Upper lobe of left lung (tissue), 6 donors: Measurements from ENCODE around the gene ZNF326. TPM values are rescaled to one million over a fixed set of nuclear protein-coding genes. Genes with fewer than 3 reads are reported as not detected.

ENCODE experiments used
- ATAC-seq, 2 donors: fragments of 200-7000 bp; cut with Tn5 transposase; one replicate each; pipeline ENCODE4 v1.9.1; 2022; ENCODE audit warnings: mild to moderate bottlenecking in 2 of 2, moderate library complexity in 2 of 2; ENCODE audit not compliant: low FRiP score in 2 of 2
- DNase-seq, 2 donors: peaks; one replicate each; pipeline ENCODE4 v3.0.0-alpha.2; 2019 to 2020
- H3K27ac ChIP-seq, 4 donors: fragments of 200-600 bp; sonication (generic); one replicate each; pipeline ENCODE4 v1.5.1; 2016 to 2019
- H3K27me3 ChIP-seq, 4 donors: fragments of 200-600 bp; sonication (generic); one replicate each; pipeline ENCODE4 v1.5.1; 2017 to 2019
- H3K36me3 ChIP-seq, 4 donors: fragments of 200-600 bp; sonication (generic); one replicate each; pipeline ENCODE4 v1.5.1; 2016 to 2019
- H3K4me1 ChIP-seq, 4 donors: fragments of 200-600 bp; sonication (generic); one replicate each; pipeline ENCODE4 v1.5.1; 2018 to 2019
- H3K4me3 ChIP-seq, 4 donors: fragments of 200-600 bp; sonication (generic); one replicate each; pipeline ENCODE4 v1.5.1; 2017 to 2019; ENCODE audit warnings: mild to moderate bottlenecking in 2 of 4, moderate library complexity in 1 of 4
- H3K9me3 ChIP-seq, 4 donors: fragments of 200-600 bp; sonication (generic); one replicate each; pipeline ENCODE4 v1.5.1; 2018 to 2019
- EP300 ChIP-seq, 4 donors: sonication (generic); formaldehyde crosslinking; IDR thresholded peaks; one replicate each; pipeline ENCODE4 v1.5.1; 2017; ENCODE audit warnings: antibody characterized with exemption in 4 of 4, control low read depth in 2 of 4
- POLR2A ChIP-seq, 4 donors: fragments of 450-650 bp; IDR thresholded peaks; one replicate each; pipeline ENCODE4 v1.5.1; 2016 to 2017; ENCODE audit warnings: antibody characterized with exemption in 4 of 4, mild to moderate bottlenecking in 2 of 4
- POLR2AphosphoS5 ChIP-seq, 2 donors: sonication (generic); formaldehyde crosslinking; IDR thresholded peaks; one replicate each; pipeline ENCODE4 v1.5.1; 2017; ENCODE audit warnings: antibody characterized with exemption in 2 of 2
- WGBS, 2 donors: methylation state at CpG; one replicate each; pipeline ENCODE4 v1.1.5; 2017 to 2018; 5-methylcytosine and 5-hydroxymethylcytosine counted together
- total RNA-seq, 6 donors: library from RNA; depleted of rRNA in 4 of 6; stranded (reverse); fragments of >200 nt in 4 of 6; gene quantifications; one replicate each; pipeline versions ENCODE4 v1.1.0 to v1.2.1, GENCODE V29; 2016 to 2021
- TF ChIP-seq, protein P1 (sequence below), 6 experiments: fragments of 450-650 bp in 4 of 6; fragments of 200-600 bp in 2 of 6; sonication (generic) in 2 of 6; IDR thresholded peaks; one replicate each; pipeline ENCODE4 v1.5.1; 2016 to 2019; ENCODE audit warnings: antibody characterized with exemption in 6 of 6
- donor health status: DM: no; HTN: no; CAD: no; lungs with moderate emphysema.
- donor health status: DM: no; HTN: yes; CAD: no; lungs with severe emphysema.

Gene ZNF326
- total RNA-seq, 6 donors from 2014 or later, result 9.2 to 32.5 (median 17.4) TPM

DNA sequence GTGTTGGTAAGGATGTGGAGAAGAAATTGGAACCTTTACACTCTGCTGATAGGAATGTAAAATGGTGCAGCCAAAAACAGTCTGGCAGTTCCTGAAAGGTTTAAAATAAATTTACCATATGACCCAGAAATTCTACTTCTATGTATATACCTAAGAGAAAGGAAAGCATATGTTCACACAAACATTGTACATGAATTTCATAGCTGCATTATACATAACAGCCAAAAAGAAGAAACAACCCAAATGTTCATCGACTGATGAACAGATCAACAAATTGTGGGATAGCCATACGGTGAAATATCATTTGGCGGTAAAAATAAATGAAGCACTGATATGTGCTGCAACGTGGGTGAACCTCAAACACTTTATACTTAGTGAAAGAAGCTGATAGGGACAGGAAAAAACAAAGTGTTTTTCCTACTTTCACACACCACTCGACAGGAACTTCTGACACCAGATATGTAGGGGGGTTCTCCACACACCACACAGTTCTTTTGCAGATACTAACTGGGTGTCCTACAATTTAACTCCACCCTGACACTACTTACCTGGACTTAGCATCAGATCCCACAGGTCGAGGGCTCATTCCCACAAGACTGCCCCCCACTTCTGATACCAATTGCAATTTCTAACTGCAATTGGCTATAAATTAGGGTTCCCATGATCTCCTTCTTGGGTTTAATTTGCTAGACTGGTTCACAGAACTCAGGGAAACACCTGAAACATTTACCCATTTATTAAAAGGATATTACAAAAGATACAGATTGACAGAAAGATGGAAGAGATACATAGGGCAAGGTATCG, 35.9 kb upstream of the ZNF326 start:
- Histone ChIP-seq H3K9me3 (no peaks in the 10 kb centered on the region), H3K4me3 (no peak overlapping the region), H3K27me3 (no peaks in the 10 kb centered on the region), H3K4me1 (no peaks in the 10 kb centered on the region), H3K27ac (no peak overlapping the region), H3K36me3 (no peaks in the 10 kb centered on the region)
- TF ChIP-seq, protein P1, sequence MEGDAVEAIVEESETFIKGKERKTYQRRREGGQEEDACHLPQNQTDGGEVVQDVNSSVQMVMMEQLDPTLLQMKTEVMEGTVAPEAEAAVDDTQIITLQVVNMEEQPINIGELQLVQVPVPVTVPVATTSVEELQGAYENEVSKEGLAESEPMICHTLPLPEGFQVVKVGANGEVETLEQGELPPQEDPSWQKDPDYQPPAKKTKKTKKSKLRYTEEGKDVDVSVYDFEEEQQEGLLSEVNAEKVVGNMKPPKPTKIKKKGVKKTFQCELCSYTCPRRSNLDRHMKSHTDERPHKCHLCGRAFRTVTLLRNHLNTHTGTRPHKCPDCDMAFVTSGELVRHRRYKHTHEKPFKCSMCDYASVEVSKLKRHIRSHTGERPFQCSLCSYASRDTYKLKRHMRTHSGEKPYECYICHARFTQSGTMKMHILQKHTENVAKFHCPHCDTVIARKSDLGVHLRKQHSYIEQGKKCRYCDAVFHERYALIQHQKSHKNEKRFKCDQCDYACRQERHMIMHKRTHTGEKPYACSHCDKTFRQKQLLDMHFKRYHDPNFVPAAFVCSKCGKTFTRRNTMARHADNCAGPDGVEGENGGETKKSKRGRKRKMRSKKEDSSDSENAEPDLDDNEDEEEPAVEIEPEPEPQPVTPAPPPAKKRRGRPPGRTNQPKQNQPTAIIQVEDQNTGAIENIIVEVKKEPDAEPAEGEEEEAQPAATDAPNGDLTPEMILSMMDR (IDR thresholded peaks at IDR 0.05), result no peak
- no peak for TF ChIP-seq POLR2AphosphoS5 (IDR thresholded peaks at IDR 0.05)
- DNase-seq, result no peak
- 81 to 86% methylated on average over 7 of the region's 7 CpGs for WGBS, 2 donors
- no peak for ATAC-seq

DNA sequence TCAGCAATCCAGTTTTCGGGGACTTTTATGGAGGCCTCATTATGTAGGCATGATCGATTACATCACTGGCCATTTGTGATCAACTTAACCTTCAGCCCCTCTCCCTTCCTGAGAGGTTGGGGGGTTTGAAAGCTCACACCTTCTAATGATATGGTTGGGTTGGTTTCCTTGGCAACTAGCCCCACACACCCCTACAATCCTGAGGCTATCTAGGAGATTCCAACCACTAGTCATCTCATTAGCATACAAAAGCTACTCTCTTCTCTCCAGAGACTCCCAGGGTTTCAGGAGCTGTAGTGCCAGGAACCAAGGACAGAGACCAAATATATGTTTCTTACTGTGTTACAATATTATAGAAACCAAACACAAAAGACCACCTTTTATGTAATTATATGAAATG, 35.2 kb upstream of the ZNF326 start:
- ATAC-seq (no peak), DNase-seq (no peak)
- H3K9me3 ChIP-seq, result no peaks in the 10 kb centered on the region
- no peaks in the 10 kb centered on the region for H3K4me1 ChIP-seq
- H3K27ac ChIP-seq, result no peak overlapping the region
- WGBS, 2 donors, result 93 to 96% methylated on average over 2 of the region's 2 CpGs
- H3K36me3 ChIP-seq, result no peaks in the 10 kb centered on the region
- H3K4me3 ChIP-seq, result no peak overlapping the region
- TF ChIP-seq EP300 (IDR thresholded peaks at IDR 0.05) (no peak), POLR2A (IDR thresholded peaks at IDR 0.05) (no peak), POLR2AphosphoS5 (IDR thresholded peaks at IDR 0.05) (no peak)
- TF ChIP-seq, protein P1 (IDR thresholded peaks at IDR 0.05), result no peak
- no peaks in the 10 kb centered on the region for H3K27me3 ChIP-seq

DNA sequence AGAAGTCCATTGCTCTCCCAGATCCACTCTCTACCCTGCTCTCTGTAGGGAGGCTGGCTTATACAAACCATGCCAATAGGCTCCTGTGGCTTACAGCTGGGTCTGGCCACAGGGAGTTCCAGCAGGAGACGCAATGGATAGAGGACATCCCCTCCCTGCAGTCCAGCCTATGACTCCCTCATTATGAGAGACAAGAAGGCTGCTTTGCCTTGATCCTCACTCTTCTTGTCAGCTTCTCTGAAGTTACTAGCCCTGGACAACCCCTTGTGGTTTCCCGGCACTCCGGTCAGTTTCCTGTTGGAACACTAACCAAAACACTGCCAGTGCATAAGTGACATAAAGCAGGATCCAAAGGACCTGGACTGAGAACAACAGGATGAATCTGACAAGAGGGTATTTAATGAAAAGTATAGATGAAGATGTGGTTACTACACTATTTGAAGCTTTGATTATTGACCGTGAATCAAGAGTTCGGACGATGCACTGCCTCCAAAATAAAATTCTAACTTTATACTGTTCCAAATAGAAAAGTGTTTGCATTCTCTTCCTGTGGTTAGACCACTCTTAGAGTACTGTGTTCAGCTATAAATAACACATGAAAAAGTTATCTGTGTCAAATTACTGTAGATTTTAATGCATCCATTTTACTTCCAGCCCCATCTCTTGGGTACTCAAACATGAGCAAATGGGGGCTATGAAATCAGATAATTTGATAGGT, 32.7 kb upstream of the ZNF326 start:
- DNase-seq, result no peak
- no peak overlapping the region for H3K27ac ChIP-seq
- no peaks in the 10 kb centered on the region for H3K4me1 ChIP-seq
- H3K4me3 ChIP-seq, result no peak overlapping the region
- TF ChIP-seq POLR2AphosphoS5 (IDR thresholded peaks at IDR 0.05) (no peak), POLR2A (IDR thresholded peaks at IDR 0.05) (no peak)
- TF ChIP-seq, protein P1 (IDR thresholded peaks at IDR 0.05), result no peak
- ATAC-seq, result no peak
- H3K36me3 ChIP-seq, result no peaks in the 10 kb centered on the region
- H3K27me3 ChIP-seq, result no peaks in the 10 kb centered on the region
- 41 to 57% methylated on average over 6 of the region's 6 CpGs for whole genome bisulfite sequencing, 2 donors
- H3K9me3 ChIP-seq, result no peaks in the 10 kb centered on the region

DNA sequence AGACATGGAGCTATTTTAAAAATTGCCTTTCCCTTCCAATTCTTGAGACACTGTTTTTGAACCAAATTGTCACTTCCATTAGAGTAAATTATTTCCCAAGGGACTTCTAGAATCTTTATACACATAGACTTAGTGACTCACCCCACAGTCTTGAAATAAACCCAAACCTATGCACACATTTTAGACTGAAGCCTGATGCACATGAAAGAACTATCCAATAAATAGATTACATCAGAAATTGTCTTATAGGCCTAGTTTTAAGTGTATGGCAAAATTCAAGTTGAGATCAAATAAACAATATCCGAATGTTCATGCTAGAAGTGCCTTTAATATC, 32.2 kb upstream of the ZNF326 start:
- Histone ChIP-seq H3K36me3 (no peaks in the 10 kb centered on the region), H3K9me3 (no peaks in the 10 kb centered on the region), H3K27ac (no peak overlapping the region), H3K27me3 (no peaks in the 10 kb centered on the region), H3K4me3 (no peak overlapping the region), H3K4me1 (no peaks in the 10 kb centered on the region)
- ATAC-seq (no peak), DNase-seq (no peak)
- WGBS, 2 donors, result 91 to 92% methylated on average over 1 of the region's 1 CpG
- TF ChIP-seq, protein P1 (IDR thresholded peaks at IDR 0.05), result no peak
- TF ChIP-seq EP300 (IDR thresholded peaks at IDR 0.05) (no peak), POLR2A (IDR thresholded peaks at IDR 0.05) (no peak), POLR2AphosphoS5 (IDR thresholded peaks at IDR 0.05) (no peak)
